ENCODE results near the gene SLC22A17. TPM values are rescaled to one million over a fixed set of nuclear protein-coding genes. Genes with fewer than 3 reads are reported as not detected.

SLC22A17 gene
- total and polyA plus RNA-seq, 10 of the 15 experiments (the other 5 are each of a cell fraction or from before 2014, with no cell fraction given), result not detected

GRCh38 chr14:23321572-23322547, 30.8 kb downstream of the SLC22A17 start:
- under 1% methylated on average over 45 of the region's 64 CpGs for WGBS (ENCODE audit: insufficient coverage, insufficient replicate concordance, low lambda C conversion rate, missing lambda C conversion rate)
- FAIRE-seq, result peak; percentile 78
- Histone ChIP-seq H3K79me2 (ENCODE audit: control insufficient read depth, insufficient read depth, low read length) (peaks cover 23% of the 10 kb centered on the region), H3K27me3 (replicated peaks in 1 of 2; ENCODE audit: control insufficient read depth in 2 of 2, insufficient read depth in 2 of 2, low read length in 1 of 2) (no peaks in the 10 kb centered on the region), H4K20me1 (ENCODE audit: control insufficient read depth, insufficient read depth) (no peaks in the 10 kb centered on the region; the same call in 1 of the 2 replicates), H3K9me3 (replicated peaks; ENCODE audit: control insufficient read depth, insufficient read depth, low read length) (no peaks in the 10 kb centered on the region), H3K27ac (ENCODE audit: control insufficient read depth, insufficient read depth) (peak overlapping the region; percentile 87), H3K9ac (ENCODE audit: control insufficient read depth, insufficient read depth, low read length) (peak overlapping the region; percentile 97), H3K36me3 (ENCODE audit: control insufficient read depth in 2 of 2, insufficient read depth in 2 of 2, low read length in 1 of 2) (peaks cover 10 to 18% of the 10 kb centered on the region in 2 experiments), H3K4me1 (ENCODE audit: control insufficient read depth, insufficient read depth, low read length) (peaks cover 13% of the 10 kb centered on the region), H3K4me3 (peak overlapping the region; percentile 99), H3K4me2 (ENCODE audit: control insufficient read depth, insufficient read depth) (peak overlapping the region; percentile 92), H2AFZ (ENCODE audit: control insufficient read depth, low read depth, low read length) (no peak overlapping the region)
- DNase-seq (ENCODE audit: low read depth, low spot score), result no peak
- ChIA-PET SMC1A (ENCODE audit: uncharacterized antibody, unreplicated experiment) (interaction anchor here (0.8 to 4.5 kb wide), 16 partner anchors 12 to 891 kb away, joined by 3 to 48 read pairs (median 6); partner anchors contain the start of genes BCL2L2, CHMP4A, HOMEZ and PPP1R3E), CTCF (interaction anchor here (1.2 to 7.2 kb wide), 20 partner anchors 15 to 392 kb away, joined by 3 to 77 read pairs (median 7); partner anchors contain the start of genes ACIN1, BCL2L2, C14orf119 and HOMEZ), RAD21 (ENCODE audit: unreplicated experiment) (interaction anchor here (0.6 to 4.1 kb wide), 12 partner anchors 18 to 227 kb away, joined by 3 to 103 read pairs (median 5); partner anchors contain the start of genes ACIN1, BCL2L2, C14orf119 and HOMEZ), POLR2A (interaction anchor here (0.5 to 6.3 kb wide), 17 partner anchors 7 to 434 kb away, joined by 3 to 98 read pairs (median 4); partner anchors contain the start of genes ACIN1, BCL2L2, C14orf119 and HOMEZ)
- ATAC-seq, result peak; percentile 14
- no TSS peak for BruUV-seq (replicated peaks)
- in situ Hi-C loops (cut with MboI), result loop anchor here (5.0 to 25.0 kb wide), 2 partner anchors 235 to 790 kb away; partner anchors contain the start of genes DCAF11, NRL and THTPA
- intact Hi-C loops (cut with micrococcal nuclease; ENCODE audit: unreplicated experiment), result loop anchor here (1.0 to 5.0 kb wide), 3 partner anchors 21 to 235 kb away; partner anchors contain the start of genes NGDN and THTPA
- TF ChIP-seq NBN (IDR thresholded peaks at IDR 0.05) (no peak), CTCF (IDR thresholded peaks at IDR 0.05 in 2 of 3, conservative IDR thresholded peaks at IDR 0.05 in 1 of 3; ENCODE audit: control insufficient read depth in 2 of 3, extremely low read depth in 1 of 3, insufficient read depth in 1 of 3, low read depth in 3 of 3, low read length in 3 of 3) (0 out of 6 replicates have a peak, but pooled peaks of 1 of the 3 experiments have one; percentile 4), NFYB (IDR thresholded peaks at IDR 0.05; ENCODE audit: insufficient read depth, low read depth, low read length) (no peak), ZNF274 (IDR thresholded peaks at IDR 0.05; ENCODE audit: insufficient read depth, insufficient read length) (no peak), EGR1 (IDR thresholded peaks at IDR 0.05; ENCODE audit: borderline replicate concordance in 1 of 2, low read depth in 2 of 2, low read length in 2 of 2) (0 out of 3 replicates have a peak, but pooled peaks of 1 of the 2 experiments have one; percentile 9), NFXL1 (IDR thresholded peaks at IDR 0.05; ENCODE audit: borderline replicate concordance) (no peak), PAX8 (IDR thresholded peaks at IDR 0.05) (no peak), BACH1 (IDR thresholded peaks at IDR 0.05; ENCODE audit: borderline replicate concordance) (0 out of 2 replicates have a peak, but pooled peaks have one; percentile 24), CHD1 (IDR thresholded peaks at IDR 0.05; ENCODE audit: low read depth, low read length) (no peak), MXI1 (IDR thresholded peaks at IDR 0.05; ENCODE audit: low read depth, low read length) (no peak), SREBF2 (IDR thresholded peaks at IDR 0.05; ENCODE audit: low read length) (no peak), RELB (IDR thresholded peaks at IDR 0.05; ENCODE audit: low read depth) (0 out of 2 replicates have a peak, but pooled peaks have one; percentile 16), SRF (IDR thresholded peaks at IDR 0.05; ENCODE audit: low read depth in 2 of 2, low read length in 2 of 2) (no peak), ZZZ3 (IDR thresholded peaks at IDR 0.05; ENCODE audit: control insufficient read depth, insufficient read length, low read depth) (no peak), CBFB (IDR thresholded peaks at IDR 0.05; ENCODE audit: low read depth) (peak; percentile 34; the same call in 1 of the 2 replicates), ATF2 (IDR thresholded peaks at IDR 0.05; ENCODE audit: low read length) (0 out of 2 replicates have a peak, but pooled peaks have one; percentile 21), GATAD2B (conservative IDR thresholded peaks at IDR 0.05; ENCODE audit: low read depth) (no peak)
